GM12873 (cell line): Measurements from ENCODE around the gene CCDC80.

Source experiments
- TF ChIP-seq, protein P1 (sequence below): IDR thresholded peaks from 2 replicates; pipeline ENCODE4 v1.5.1; 2012; ENCODE audit warnings: low read depth, mild to moderate bottlenecking, moderate library complexity, low read length, control low read depth; ENCODE audit not compliant: insufficient read depth; ENCODE audit errors: missing control alignments

CCDC80 gene

DNA sequence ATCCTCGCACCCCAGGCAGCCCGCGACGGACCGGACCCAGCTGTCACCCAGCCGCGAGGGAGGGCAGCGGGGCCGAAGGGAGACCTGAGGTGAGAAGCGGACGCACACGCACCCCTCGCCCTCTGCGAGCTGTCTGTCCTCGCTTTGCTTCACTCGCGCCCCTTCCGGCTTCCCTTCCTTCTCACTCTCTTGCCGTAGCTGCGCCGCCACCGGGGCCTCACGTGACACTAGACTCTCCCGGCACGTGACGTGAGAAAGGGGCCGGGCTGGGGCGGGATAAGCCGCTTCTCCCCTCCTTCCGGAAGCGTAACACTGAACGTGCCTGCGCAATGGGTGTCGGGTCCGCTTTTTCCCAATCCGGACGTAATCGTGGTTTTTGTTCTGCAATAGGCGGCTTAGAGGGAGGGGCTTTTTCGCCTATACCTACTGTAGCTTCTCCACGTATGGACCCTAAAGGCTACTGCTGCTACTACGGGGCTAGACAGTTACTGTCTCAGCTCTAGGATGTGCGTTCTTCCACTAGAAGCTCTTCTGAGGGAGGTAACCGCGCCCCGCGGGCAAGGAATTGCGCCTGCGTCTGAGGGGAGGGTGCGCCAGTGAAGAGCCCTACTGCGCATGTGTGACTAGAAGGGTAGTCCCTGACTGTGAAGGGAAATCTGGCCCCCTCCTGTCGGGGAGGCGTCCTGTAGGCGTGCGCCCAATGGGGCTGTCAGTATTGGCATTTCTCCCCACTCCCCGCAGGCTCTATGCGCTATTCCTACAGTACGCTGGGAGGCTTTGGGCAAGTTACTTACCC, 79.0 kb downstream of the CCDC80 start, which contains the start of the genes ATG3 and SLC35A5:
Gene ATG3, minus strand, starts transcription at position 229 of the 796 bp plus-strand sequence. CDS start 434 bp downstream, outside the sequence.
Gene SLC35A5, plus strand, starts transcription at position 312 of the 796 bp plus-strand sequence. CDS start 1,359 bp downstream, outside the sequence.
- TF ChIP-seq, protein P1, sequence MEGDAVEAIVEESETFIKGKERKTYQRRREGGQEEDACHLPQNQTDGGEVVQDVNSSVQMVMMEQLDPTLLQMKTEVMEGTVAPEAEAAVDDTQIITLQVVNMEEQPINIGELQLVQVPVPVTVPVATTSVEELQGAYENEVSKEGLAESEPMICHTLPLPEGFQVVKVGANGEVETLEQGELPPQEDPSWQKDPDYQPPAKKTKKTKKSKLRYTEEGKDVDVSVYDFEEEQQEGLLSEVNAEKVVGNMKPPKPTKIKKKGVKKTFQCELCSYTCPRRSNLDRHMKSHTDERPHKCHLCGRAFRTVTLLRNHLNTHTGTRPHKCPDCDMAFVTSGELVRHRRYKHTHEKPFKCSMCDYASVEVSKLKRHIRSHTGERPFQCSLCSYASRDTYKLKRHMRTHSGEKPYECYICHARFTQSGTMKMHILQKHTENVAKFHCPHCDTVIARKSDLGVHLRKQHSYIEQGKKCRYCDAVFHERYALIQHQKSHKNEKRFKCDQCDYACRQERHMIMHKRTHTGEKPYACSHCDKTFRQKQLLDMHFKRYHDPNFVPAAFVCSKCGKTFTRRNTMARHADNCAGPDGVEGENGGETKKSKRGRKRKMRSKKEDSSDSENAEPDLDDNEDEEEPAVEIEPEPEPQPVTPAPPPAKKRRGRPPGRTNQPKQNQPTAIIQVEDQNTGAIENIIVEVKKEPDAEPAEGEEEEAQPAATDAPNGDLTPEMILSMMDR: peak; percentile 19

DNA sequence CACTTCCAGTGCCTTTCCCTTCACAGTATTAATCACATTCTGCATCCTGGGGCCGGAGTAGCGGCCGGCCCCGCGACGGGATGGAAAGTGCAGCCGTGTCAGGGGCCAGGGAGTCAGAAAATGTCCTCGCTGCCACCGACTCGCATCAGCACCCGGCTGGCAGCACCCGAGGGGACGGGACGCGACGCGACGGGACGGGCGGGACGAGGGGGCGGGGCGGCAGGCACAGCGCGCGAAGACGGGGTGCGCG, 79.5 kb downstream of the CCDC80 start:
- TF ChIP-seq, protein P1: no peak

DNA sequence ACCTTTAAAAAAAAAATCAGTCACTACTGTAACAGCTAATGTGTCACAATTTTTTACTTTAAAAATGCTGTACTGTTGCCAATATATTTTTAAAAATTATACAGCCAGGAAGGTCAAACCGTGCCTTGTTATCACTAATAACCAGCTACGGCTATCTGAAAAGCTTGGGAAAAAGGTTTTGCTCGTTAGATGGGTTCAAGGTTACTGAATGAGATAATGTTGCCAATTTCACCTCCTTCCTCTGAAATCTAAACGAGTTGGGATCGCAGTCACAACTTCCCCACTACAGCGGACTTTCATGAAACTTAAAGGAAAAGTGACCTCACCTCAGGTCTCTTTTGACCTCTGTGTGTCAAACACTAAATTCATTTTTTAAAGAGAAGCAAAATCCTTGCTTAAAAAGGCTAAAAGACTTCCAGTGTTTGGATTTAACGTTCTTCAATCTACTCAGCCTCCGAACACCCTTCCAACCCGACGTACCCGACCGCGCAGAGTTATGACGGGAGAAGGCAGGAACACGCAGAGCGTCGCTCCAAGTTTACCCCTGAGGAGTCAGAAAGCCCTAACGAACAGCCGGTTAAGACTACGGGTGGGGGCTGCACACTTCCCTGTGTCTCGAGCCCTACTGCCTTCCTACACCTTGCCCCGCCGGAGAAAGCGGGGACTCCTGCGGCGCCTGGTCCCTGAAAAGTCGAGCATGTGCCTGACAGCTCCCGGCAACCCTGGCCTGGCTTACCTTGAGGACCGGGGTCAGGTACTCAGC, 80.0 kb downstream of the CCDC80 start:
- TF ChIP-seq, protein P1: no peak

DNA sequence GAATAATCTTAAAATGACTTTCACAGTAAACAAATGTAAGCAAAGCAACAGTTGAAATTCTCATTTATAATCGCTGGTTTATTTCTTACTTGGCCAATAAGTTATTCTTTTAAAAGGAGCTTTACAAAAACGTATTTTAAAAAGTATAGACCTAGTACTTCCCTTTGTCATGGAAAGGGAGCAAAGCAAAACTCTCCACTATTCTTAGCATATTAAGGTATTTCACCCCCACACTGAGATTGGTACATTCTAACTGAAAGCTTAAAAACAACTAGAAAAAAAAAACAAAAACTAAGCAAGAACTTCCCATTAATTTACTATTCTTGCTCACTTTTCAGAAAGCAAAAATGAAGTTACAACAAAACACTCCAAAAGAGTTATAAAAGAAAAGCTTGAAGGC, 80.6 kb downstream of the CCDC80 start:
- TF ChIP-seq, protein P1: no peak

DNA sequence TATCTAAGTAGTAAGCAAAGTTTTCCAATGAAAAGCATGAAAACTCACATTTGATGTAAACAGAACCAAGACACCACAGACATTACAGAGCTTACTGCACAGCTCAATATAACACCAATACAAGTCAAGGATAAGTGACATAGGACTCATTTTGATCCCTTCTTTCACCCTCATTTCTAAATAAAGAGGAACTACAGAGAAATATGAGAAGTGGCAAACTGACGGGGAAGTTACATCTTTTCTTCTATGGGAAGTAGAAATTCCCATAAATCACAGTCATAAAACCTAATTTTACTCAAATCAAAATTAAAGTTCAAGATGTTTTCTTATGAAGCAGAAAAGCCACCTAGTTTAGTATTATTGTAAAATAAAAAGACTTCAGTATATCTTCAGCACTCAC, 83.0 kb downstream of the CCDC80 start:
- TF ChIP-seq, protein P1: no peak

DNA sequence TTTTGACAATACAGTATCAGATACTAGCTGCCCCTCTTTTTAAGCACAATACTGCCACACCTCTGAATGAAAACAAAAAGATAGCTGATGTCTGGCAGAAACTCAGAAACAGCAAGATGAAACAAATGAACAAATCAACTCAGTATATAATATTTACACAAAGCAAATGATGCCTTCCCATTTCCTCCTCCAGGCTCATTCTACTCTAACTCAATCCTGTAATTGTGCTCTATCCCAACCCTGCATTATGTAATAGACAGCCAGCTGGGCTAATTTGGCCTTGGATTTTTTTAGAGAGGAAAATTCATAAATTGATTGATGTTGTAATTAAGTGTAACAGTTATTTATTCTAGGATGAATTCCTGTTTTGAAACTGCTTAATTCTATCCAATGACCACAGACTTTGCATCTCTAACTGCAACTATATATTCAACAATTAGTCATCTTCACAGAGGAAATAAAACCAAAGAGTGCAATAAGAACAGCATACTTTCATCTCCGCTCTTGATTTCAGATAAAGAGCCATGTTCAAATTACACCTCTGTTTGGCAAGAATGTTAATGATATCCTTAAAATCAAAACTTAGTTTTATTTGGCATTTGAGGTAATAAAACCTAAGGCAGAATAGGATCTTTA, 85.3 kb downstream of the CCDC80 start:
- TF ChIP-seq, protein P1: no peak

DNA sequence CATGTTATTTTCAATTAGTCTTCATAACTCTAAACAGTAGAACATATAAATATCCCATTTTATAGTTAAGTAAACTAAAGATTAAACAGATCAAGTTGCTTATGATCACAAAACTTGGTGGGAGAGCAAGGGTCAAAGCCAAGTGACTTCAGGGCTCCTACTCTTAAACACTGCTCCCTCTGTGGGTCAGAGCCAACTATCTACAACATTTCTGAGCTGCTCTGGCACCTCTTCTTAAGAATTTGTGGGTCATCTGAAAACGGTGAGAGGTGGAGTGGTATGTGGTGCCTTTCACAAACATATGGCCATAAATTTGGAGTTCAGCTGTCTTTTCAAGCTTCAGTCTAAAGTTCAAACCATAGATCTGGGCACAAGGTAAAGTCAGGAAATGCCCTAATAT, 90.1 kb downstream of the CCDC80 start:
- TF ChIP-seq, protein P1: no peak
